OCI-LY3 (cell line): ENCODE data around the gene CHST8.

Experiments used
- H2AFZ ChIP-seq: fragments of 200-600, 300-600 bp; shearing (Covaris generic); 2 replicates; pipeline ENCODE4 v1.6.0; 2014; ENCODE audit warnings: antibody characterized with exemption, low read depth, low read length
- H3K27ac ChIP-seq: fragments of 200-600, 300-600 bp; sonication (generic); 2 replicates; pipeline ENCODE4 v1.5.1; 2014; ENCODE audit warnings: mild to moderate bottlenecking, low read length, moderate library complexity, mixed read lengths
- H3K27me3 ChIP-seq: fragments of 200-600, 300-600 bp; sonication (generic); 2 replicates; pipeline ENCODE4 v1.6.1; 2014; ENCODE audit warnings: low read depth, low read length, mixed read lengths
- H3K36me3 ChIP-seq: fragments of 200-600, 300-600 bp; sonication (generic); replicated peaks from 2 replicates; pipeline ENCODE3; 2014; ENCODE audit warnings: low read depth, low read length, mixed read lengths
- H3K4me1 ChIP-seq: fragments of 300-600, 200-600 bp; sonication (generic); 2 replicates; pipeline ENCODE4 v1.6.1; 2014; ENCODE audit warnings: low read length, mixed read lengths
- H3K4me2 ChIP-seq: fragments of 200-600, 300-600 bp; sonication (generic); 2 replicates; pipeline ENCODE4 v1.6.1; 2014; ENCODE audit warnings: low read length, mixed read lengths
- H3K4me3 ChIP-seq: fragments of 300-600, 200-600 bp; sonication (generic); 2 replicates; pipeline ENCODE4 v1.5.1; 2014; ENCODE audit warnings: antibody characterized with exemption, mild to moderate bottlenecking, low read length, moderate library complexity
- H3K79me2 ChIP-seq: fragments of 300-600, 200-600 bp; shearing (Covaris generic); 2 replicates; pipeline ENCODE4 v1.6.1; 2014; ENCODE audit warnings: mild to moderate bottlenecking, low read length, mixed read lengths
- H3K9ac ChIP-seq: fragments of 300-600, 200-600 bp; shearing (Covaris generic); 2 replicates; pipeline ENCODE4 v1.6.0; 2014; ENCODE audit warnings: mild to moderate bottlenecking, low read length, moderate library complexity
- H3K9me3 ChIP-seq: fragments of 200-600, 300-600 bp; shearing (Covaris generic); 2 replicates; pipeline ENCODE4 v1.6.1; 2014; ENCODE audit warnings: low read length, mixed read lengths; ENCODE audit not compliant: insufficient read depth
- H4K20me1 ChIP-seq: fragments of 200-600, 300-600 bp; sonication (generic); 2 replicates; pipeline ENCODE4 v1.6.1; 2016; ENCODE audit warnings: low read length, mixed read lengths; ENCODE audit not compliant: insufficient read depth
- EZH2phosphoT487 ChIP-seq: fragments of 200-600 bp; shearing (Covaris generic); IDR thresholded peaks from 2 replicates; pipeline ENCODE4 v1.6.1; 2018; ENCODE audit warnings: antibody characterized with exemption, mixed run types, low read depth
- TF ChIP-seq, protein P1 (sequence below): fragments of 200-600, 300-600 bp; sonication (generic); IDR thresholded peaks from 2 replicates; pipeline ENCODE4 v1.5.1; 2014; ENCODE audit warnings: antibody characterized with exemption, low read length, low read depth

Gene CHST8

DNA sequence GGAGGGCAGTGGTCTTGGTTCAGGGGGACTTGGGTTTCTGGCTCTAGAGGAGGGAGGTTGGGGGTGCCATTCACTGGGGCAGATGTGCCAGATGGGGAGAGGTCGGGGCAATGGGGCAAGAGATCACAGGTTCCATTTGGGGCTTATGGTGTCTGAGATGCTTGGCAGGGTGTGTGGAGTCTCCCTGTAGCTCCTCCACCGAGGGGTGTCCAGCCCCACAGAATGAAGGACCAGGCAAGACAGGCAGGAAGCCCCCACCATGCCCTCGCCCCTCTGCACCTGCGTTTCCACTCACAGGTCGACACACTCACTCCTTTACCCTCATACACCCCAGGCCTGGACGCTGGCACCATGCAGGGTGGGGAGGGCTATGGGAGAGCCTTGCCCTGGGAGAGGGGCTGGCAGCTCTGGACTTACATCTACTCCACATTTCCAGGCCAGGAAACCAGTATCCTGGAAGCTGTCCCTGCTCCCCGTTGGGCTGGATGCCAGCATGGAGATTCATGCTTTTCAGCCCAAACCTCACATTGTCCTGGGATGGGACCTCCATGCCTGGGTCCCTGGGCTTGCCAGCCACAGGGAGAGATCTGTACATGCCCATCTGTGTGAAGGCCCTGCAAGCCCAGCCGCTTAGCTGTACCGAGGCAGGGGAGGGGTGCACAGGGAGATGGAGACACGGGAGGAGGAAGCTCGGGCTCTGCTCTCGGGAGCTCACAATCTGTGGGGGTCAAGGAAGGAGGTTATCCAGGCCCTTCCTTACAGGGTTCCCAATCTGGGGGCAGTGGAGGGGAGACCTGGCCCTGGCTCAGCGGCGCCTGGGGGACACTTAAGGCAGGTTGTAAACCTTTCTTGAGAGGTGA, 77.1 kb downstream of the CHST8 start:
- H3K4me2 ChIP-seq = no peak overlapping the region
- no peaks in the 10 kb centered on the region for H4K20me1 ChIP-seq
- H3K4me3 ChIP-seq = no peak overlapping the region
- no peaks in the 10 kb centered on the region for H3K36me3 ChIP-seq
- H3K4me1 ChIP-seq = no peaks in the 10 kb centered on the region
- H3K27me3 ChIP-seq = no peaks in the 10 kb centered on the region
- H3K79me2 ChIP-seq = no peaks in the 10 kb centered on the region
- H3K9ac ChIP-seq = no peak overlapping the region
- H3K9me3 ChIP-seq = no peaks in the 10 kb centered on the region
- H2AFZ ChIP-seq = no peak overlapping the region
- no peak overlapping the region for H3K27ac ChIP-seq
- TF ChIP-seq, protein P1, sequence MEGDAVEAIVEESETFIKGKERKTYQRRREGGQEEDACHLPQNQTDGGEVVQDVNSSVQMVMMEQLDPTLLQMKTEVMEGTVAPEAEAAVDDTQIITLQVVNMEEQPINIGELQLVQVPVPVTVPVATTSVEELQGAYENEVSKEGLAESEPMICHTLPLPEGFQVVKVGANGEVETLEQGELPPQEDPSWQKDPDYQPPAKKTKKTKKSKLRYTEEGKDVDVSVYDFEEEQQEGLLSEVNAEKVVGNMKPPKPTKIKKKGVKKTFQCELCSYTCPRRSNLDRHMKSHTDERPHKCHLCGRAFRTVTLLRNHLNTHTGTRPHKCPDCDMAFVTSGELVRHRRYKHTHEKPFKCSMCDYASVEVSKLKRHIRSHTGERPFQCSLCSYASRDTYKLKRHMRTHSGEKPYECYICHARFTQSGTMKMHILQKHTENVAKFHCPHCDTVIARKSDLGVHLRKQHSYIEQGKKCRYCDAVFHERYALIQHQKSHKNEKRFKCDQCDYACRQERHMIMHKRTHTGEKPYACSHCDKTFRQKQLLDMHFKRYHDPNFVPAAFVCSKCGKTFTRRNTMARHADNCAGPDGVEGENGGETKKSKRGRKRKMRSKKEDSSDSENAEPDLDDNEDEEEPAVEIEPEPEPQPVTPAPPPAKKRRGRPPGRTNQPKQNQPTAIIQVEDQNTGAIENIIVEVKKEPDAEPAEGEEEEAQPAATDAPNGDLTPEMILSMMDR = no peak
- no peak for TF ChIP-seq EZH2phosphoT487

DNA sequence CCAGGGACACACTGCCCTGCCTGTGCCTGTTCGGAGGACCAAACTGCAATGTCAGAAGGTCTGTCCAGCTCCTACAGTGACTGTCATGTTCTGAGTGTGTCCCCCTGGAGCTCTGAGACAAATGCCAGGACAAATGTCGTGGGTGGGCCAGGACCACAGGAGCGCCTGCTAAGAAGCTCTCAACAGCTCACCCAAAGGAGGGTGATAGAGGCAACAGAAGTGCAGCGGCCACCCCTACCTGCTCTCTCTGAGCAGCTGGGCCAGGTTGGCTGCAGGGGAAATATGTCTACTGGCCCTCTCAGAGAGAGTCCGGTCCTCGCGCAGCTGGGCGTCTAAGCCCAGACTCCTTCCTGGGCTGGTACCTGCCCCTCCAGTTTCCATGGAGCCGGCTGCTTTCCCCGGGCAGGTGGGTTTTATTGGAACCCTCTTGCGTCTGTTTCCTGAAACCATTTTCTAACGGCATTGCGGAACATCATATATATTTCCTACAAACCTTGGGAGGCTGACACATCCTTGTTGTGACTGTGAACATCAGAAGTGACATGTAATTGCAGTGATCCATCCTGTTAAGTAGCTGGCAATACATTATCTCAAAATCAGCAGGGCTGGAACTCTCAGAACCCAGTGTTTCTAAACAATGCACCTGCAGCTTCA, 78.1 kb downstream of the CHST8 start:
- no peak overlapping the region for H3K4me2 ChIP-seq
- no peak overlapping the region for H3K9ac ChIP-seq
- H3K4me3 ChIP-seq = no peak overlapping the region
- no peak for TF ChIP-seq EZH2phosphoT487
- TF ChIP-seq, protein P1 = no peak
- no peaks in the 10 kb centered on the region for H3K27me3 ChIP-seq
- no peaks in the 10 kb centered on the region for H3K79me2 ChIP-seq
- H3K4me1 ChIP-seq = no peaks in the 10 kb centered on the region
- no peaks in the 10 kb centered on the region for H4K20me1 ChIP-seq
- H2AFZ ChIP-seq = no peak overlapping the region
- no peaks in the 10 kb centered on the region for H3K9me3 ChIP-seq
- no peaks in the 10 kb centered on the region for H3K36me3 ChIP-seq
- no peak overlapping the region for H3K27ac ChIP-seq

DNA sequence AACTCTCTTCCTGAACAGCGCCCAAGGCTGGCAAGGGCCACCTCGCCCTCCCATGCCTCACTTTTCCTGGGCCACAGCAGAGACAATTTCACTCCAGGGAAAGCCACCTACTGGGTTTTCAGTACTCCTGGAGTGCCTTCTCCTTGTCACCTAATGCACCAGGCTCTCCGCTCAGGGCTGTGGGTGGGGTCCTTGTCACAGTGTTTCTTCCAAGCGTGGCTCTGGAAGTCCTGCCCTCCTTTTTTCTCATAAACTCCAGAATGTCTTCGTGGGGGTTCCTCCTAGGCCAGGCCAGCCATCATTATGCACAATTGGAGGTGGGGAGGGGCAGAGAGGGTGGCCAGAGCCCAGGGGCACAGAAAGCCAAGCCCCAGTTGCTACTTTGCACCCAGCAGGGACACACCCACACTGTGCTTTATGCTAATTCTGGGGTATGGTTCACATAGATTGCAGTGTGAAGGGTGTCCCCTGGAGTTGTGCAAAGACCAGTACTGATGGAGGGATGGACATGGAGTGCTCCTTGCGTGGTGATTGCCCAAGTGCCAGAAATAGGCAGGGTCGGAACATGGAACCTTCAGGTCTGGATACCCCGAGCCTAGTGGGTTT, 78.8 kb downstream of the CHST8 start:
- no peak overlapping the region for H2AFZ ChIP-seq
- no peak overlapping the region for H3K27ac ChIP-seq
- no peaks in the 10 kb centered on the region for H3K36me3 ChIP-seq
- no peak overlapping the region for H3K9ac ChIP-seq
- H4K20me1 ChIP-seq = no peaks in the 10 kb centered on the region
- no peaks in the 10 kb centered on the region for H3K79me2 ChIP-seq
- H3K4me1 ChIP-seq = no peaks in the 10 kb centered on the region
- TF ChIP-seq EZH2phosphoT487 = no peak
- TF ChIP-seq, protein P1 = no peak
- no peak overlapping the region for H3K4me2 ChIP-seq
- H3K9me3 ChIP-seq = no peaks in the 10 kb centered on the region
- peaks cover 1% of the 10 kb centered on the region; the same call in 1 of the 2 replicates for H3K27me3 ChIP-seq
- no peak overlapping the region for H3K4me3 ChIP-seq

DNA sequence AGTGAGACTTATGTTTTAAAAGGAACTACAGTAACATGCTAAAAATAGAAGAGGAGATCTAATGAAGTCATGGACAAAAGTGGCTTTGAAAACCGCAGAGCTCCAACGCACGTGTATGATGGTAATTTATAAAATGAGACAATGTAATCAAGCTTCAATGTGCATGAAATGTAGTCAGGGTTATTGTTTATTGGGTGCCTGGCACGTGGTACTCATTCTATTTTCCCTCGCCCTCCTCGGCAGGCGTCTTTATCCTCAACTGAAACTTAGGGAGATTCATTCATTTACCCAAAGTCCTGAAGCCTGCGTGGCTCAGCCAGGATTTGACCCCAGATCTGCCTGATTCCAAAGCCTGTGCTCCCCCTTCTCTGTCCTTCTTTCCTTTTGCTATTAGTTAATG, 79.8 kb downstream of the CHST8 start:
- no peak overlapping the region for H3K27ac ChIP-seq
- peaks cover 4% of the 10 kb centered on the region; the same call in 1 of the 2 replicates for H3K27me3 ChIP-seq
- H3K4me2 ChIP-seq = no peak overlapping the region
- no peaks in the 10 kb centered on the region for H3K36me3 ChIP-seq
- no peaks in the 10 kb centered on the region for H3K4me1 ChIP-seq
- H3K4me3 ChIP-seq = no peak overlapping the region
- H3K79me2 ChIP-seq = no peaks in the 10 kb centered on the region
- H2AFZ ChIP-seq = no peak overlapping the region
- no peaks in the 10 kb centered on the region for H3K9me3 ChIP-seq
- no peaks in the 10 kb centered on the region for H4K20me1 ChIP-seq
- TF ChIP-seq, protein P1 = no peak
- TF ChIP-seq EZH2phosphoT487 = no peak
- H3K9ac ChIP-seq = no peak overlapping the region
